Type B pancreatic cell (in vitro differentiated cells): ENCODE results near the gene ZNF70. TPM values are rescaled to one million over a fixed set of nuclear protein-coding genes. Genes with fewer than 3 reads are reported as not detected.

Source experiments
- DNase-seq: peaks from one replicate; pipeline ENCODE4 v3.0.0; 2021; ENCODE audit warnings: mixed read lengths; ENCODE audit not compliant: unreplicated experiment; ENCODE audit errors: extremely low spot score
- H3K27ac Mint-ChIP-seq: 2 replicates; pipeline ENCODE4 v1.8.0; 2021; ENCODE audit warnings: mild to moderate bottlenecking, mixed read lengths
- H3K27me3 Mint-ChIP-seq: 2 replicates; pipeline ENCODE4 v1.8.0; 2021; ENCODE audit warnings: mixed read lengths
- H3K36me3 Mint-ChIP-seq: 2 replicates; pipeline ENCODE4 v1.8.0; 2021; ENCODE audit warnings: mixed read lengths
- H3K4me1 Mint-ChIP-seq: one replicate; pipeline ENCODE4 v1.8.0; 2021; ENCODE audit warnings: mixed read lengths; ENCODE audit not compliant: unreplicated experiment
- H3K4me3 Mint-ChIP-seq: 2 replicates; pipeline ENCODE4 v1.8.0; 2021; ENCODE audit warnings: mild to moderate bottlenecking, mixed read lengths
- H3K9me3 Mint-ChIP-seq: 2 replicates; pipeline ENCODE4 v1.8.0; 2021; ENCODE audit warnings: mixed read lengths
- CTCF ChIP-seq: fragments of 200-600 bp; sonication (generic); conservative IDR thresholded peaks from 2 replicates; pipeline ENCODE4 v1.5.0; 2021; ENCODE audit warnings: antibody characterized with exemption, mild to moderate bottlenecking
- total RNA-seq: library from RNA; stranded (reverse); gene quantifications from 2 replicates; pipeline ENCODE4 v1.2.1, GENCODE V29; 2021; ENCODE audit warnings: low replicate concordance

Gene ZNF70
- total RNA-seq, 1 donor from 2014 or later, result 12.3 TPM

GRCh38 chr22:23697031-23697970 lies 53.6 kb downstream of the ZNF70 start:
- H3K4me3 Mint-ChIP-seq, result no peak overlapping the region
- H3K9me3 Mint-ChIP-seq, result no peaks in the 10 kb centered on the region
- H3K4me1 Mint-ChIP-seq, result peaks cover 6% of the 10 kb centered on the region
- H3K27ac Mint-ChIP-seq, result no peak overlapping the region
- H3K36me3 Mint-ChIP-seq, result peaks cover 26% of the 10 kb centered on the region
- TF ChIP-seq CTCF, result no peak
- no peak for DNase-seq
- H3K27me3 Mint-ChIP-seq, result no peaks in the 10 kb centered on the region

GRCh38 chr22:23696326-23696851 lies 54.5 kb downstream of the ZNF70 start:
- Mint-ChIP-seq H3K9me3 (no peaks in the 10 kb centered on the region), H3K27me3 (no peaks in the 10 kb centered on the region), H3K4me3 (no peak overlapping the region), H3K27ac (no peak overlapping the region), H3K4me1 (peaks cover 6% of the 10 kb centered on the region), H3K36me3 (peaks cover 20% of the 10 kb centered on the region)
- DNase-seq, result peak; percentile 61
- no peak for TF ChIP-seq CTCF

GRCh38 chr22:23695571-23696325 lies 55.2 kb downstream of the ZNF70 start:
- TF ChIP-seq CTCF, result no peak

GRCh38 chr22:23695141-23695540 lies 55.8 kb downstream of the ZNF70 start:
- no peaks in the 10 kb centered on the region for H3K9me3 Mint-ChIP-seq
- no peak for DNase-seq
- H3K36me3 Mint-ChIP-seq, result peaks cover 25% of the 10 kb centered on the region
- no peaks in the 10 kb centered on the region for H3K4me1 Mint-ChIP-seq
- no peak overlapping the region for H3K27ac Mint-ChIP-seq
- no peaks in the 10 kb centered on the region for H3K27me3 Mint-ChIP-seq
- TF ChIP-seq CTCF, result no peak
- no peak overlapping the region for H3K4me3 Mint-ChIP-seq

More at GRCh38 chr22:23695571-23696325, 55.2 kb downstream of the ZNF70 start:
- Mint-ChIP-seq H3K9me3 (no peaks in the 10 kb centered on the region), H3K36me3 (peaks cover 25% of the 10 kb centered on the region), H3K27ac (no peak overlapping the region), H3K27me3 (no peaks in the 10 kb centered on the region), H3K4me1 (peaks cover 2% of the 10 kb centered on the region), H3K4me3 (no peak overlapping the region)
- DNase-seq, result no peak

GRCh38 chr22:23693979-23694680 lies 56.8 kb downstream of the ZNF70 start:
- peaks cover 22% of the 10 kb centered on the region for H3K36me3 Mint-ChIP-seq
- no peak overlapping the region for H3K4me3 Mint-ChIP-seq
- no peaks in the 10 kb centered on the region for H3K4me1 Mint-ChIP-seq
- DNase-seq, result no peak
- H3K27ac Mint-ChIP-seq, result no peak overlapping the region
- H3K27me3 Mint-ChIP-seq, result no peaks in the 10 kb centered on the region
- H3K9me3 Mint-ChIP-seq, result no peaks in the 10 kb centered on the region
- no peak for TF ChIP-seq CTCF
